Trophoblast cell (in vitro differentiated cells and primary cell): Measurements from ENCODE around the gene KIF26B.

ENCODE experiments used
- DNase-seq, 2 donors: peaks; one replicate each; pipeline ENCODE4 v3.0.0-alpha.2; 2016
- H2AFZ ChIP-seq: 2 replicates; pipeline ENCODE4 v1.6.1; 2013; ENCODE audit warnings: low read length, moderate library complexity, mild to moderate bottlenecking; ENCODE audit not compliant: insufficient read depth, poor library complexity
- H2AK5ac ChIP-seq: 2 replicates; pipeline ENCODE4 v1.6.1; 2013; ENCODE audit warnings: mild to moderate bottlenecking, low read length
- H2BK120ac ChIP-seq: 2 replicates; pipeline ENCODE4 v1.6.1; 2013; ENCODE audit warnings: low read length, mild to moderate bottlenecking, moderate library complexity; ENCODE audit not compliant: insufficient read depth, poor library complexity
- H2BK12ac ChIP-seq: 2 replicates; pipeline ENCODE4 v1.6.1; 2013; ENCODE audit warnings: mild to moderate bottlenecking, low read length, moderate library complexity
- H2BK5ac ChIP-seq: 2 replicates; pipeline ENCODE4 v1.6.1; 2013; ENCODE audit warnings: low read length, low read depth, moderate library complexity, mild to moderate bottlenecking; ENCODE audit not compliant: poor library complexity
- H3K14ac ChIP-seq: 2 replicates; pipeline ENCODE4 v1.6.1; 2013; ENCODE audit warnings: mild to moderate bottlenecking, low read length
- H3K18ac ChIP-seq: 2 replicates; pipeline ENCODE4 v1.6.1; 2013; ENCODE audit warnings: mild to moderate bottlenecking, low read length
- H3K23ac ChIP-seq: 2 replicates; pipeline ENCODE4 v1.6.1; 2013; ENCODE audit warnings: low read length
- H3K27ac ChIP-seq: 2 replicates; pipeline ENCODE4 v1.5.1; 2013; ENCODE audit warnings: low read depth, mild to moderate bottlenecking, inconsistent platforms, low read length, moderate library complexity
- H3K27me3 ChIP-seq: 2 replicates; pipeline ENCODE4 v1.6.1; 2013; ENCODE audit warnings: inconsistent platforms, mild to moderate bottlenecking, low read length, moderate library complexity; ENCODE audit not compliant: insufficient read depth
- H3K36me3 ChIP-seq, 2 experiments: 1 replicate in 1 of 2; 2 replicates in 1 of 2; pipeline ENCODE4 v1.6.1; 2013; ENCODE audit warnings: low read length in 2 of 2, mild to moderate bottlenecking in 2 of 2, moderate library complexity in 1 of 2; ENCODE audit not compliant: insufficient read depth in 2 of 2, control insufficient read depth in 1 of 2
- H3K4ac ChIP-seq: 2 replicates; pipeline ENCODE4 v1.6.1; 2013; ENCODE audit warnings: low read depth, mild to moderate bottlenecking, low read length, moderate library complexity
- H3K4me1 ChIP-seq, 2 experiments: 1 replicate in 1 of 2; 2 replicates in 1 of 2; pipeline ENCODE4 v1.6.1; 2013; ENCODE audit warnings: low read length in 2 of 2, mild to moderate bottlenecking in 2 of 2, moderate library complexity in 1 of 2; ENCODE audit not compliant: insufficient read depth in 2 of 2, control insufficient read depth in 1 of 2
- H3K4me2 ChIP-seq: 2 replicates; pipeline ENCODE4 v1.6.1; 2013; ENCODE audit warnings: inconsistent platforms, mild to moderate bottlenecking, low read length, moderate library complexity
- H3K4me3 ChIP-seq: 2 replicates; pipeline ENCODE4 v1.5.1; 2013; ENCODE audit warnings: mild to moderate bottlenecking, low read depth, low read length, inconsistent platforms
- H3K79me1 ChIP-seq: one replicate; pipeline ENCODE4 v1.6.1; 2013; ENCODE audit warnings: low read length
- H3K79me2 ChIP-seq: 2 replicates; pipeline ENCODE4 v1.6.1; 2013; ENCODE audit warnings: low read length, mild to moderate bottlenecking; ENCODE audit not compliant: control insufficient read depth, insufficient read depth, poor library complexity
- H3K9ac ChIP-seq: 2 replicates; pipeline ENCODE4 v1.6.1; 2013; ENCODE audit warnings: mild to moderate bottlenecking, low read length
- H3K9me3 ChIP-seq: 2 replicates; pipeline ENCODE4 v1.6.1; 2013; ENCODE audit warnings: low read depth, mild to moderate bottlenecking, control low read depth, inconsistent platforms, low read length; ENCODE audit not compliant: insufficient read depth
- H4K12ac ChIP-seq: 2 replicates; pipeline ENCODE4 v1.6.1; 2013; ENCODE audit warnings: low read depth, mild to moderate bottlenecking, low read length, moderate library complexity
- H4K8ac ChIP-seq: 2 replicates; pipeline ENCODE4 v1.6.1; 2013; ENCODE audit warnings: low read depth, mild to moderate bottlenecking, low read length, moderate library complexity
- H4K91ac ChIP-seq: one replicate; pipeline ENCODE4 v1.6.1; 2013; ENCODE audit warnings: low read depth, mild to moderate bottlenecking, low read length, moderate library complexity
- WGBS: extraction: QIAGEN DNeasy Blood & Tissue Kit; methylation state at CpG from one replicate; pipeline ENCODE4 v1.1.7; 2013; ENCODE audit warnings: missing lambda C conversion rate; ENCODE audit not compliant: insufficient read length, insufficient coverage; ENCODE audit errors: extremely low coverage; 5-methylcytosine and 5-hydroxymethylcytosine counted together

Gene KIF26B

GRCh38 chr1:245485996-245486395, 331.2 kb downstream of the KIF26B start:
- H2AK5ac ChIP-seq = no peak overlapping the region
- no CpG with 5 or more reads among the region's 3 CpGs for WGBS
- H3K18ac ChIP-seq = no peak overlapping the region
- no peak overlapping the region for H3K23ac ChIP-seq
- H3K9me3 ChIP-seq = peaks cover 1% of the 10 kb centered on the region
- no peak for DNase-seq
- no peak overlapping the region for H4K12ac ChIP-seq
- H2BK5ac ChIP-seq = no peak overlapping the region
- H3K4ac ChIP-seq = no peak overlapping the region
- no peaks in the 10 kb centered on the region for H3K79me2 ChIP-seq
- H3K4me2 ChIP-seq = no peak overlapping the region
- no peak overlapping the region for H2AFZ ChIP-seq
- H2BK120ac ChIP-seq = no peak overlapping the region
- H3K14ac ChIP-seq = no peak overlapping the region
- no peak overlapping the region for H2BK12ac ChIP-seq
- peaks cover 0 to 2% of the 10 kb centered on the region in 2 experiments for H3K36me3 ChIP-seq
- H3K4me3 ChIP-seq = no peak overlapping the region
- H3K27me3 ChIP-seq = no peaks in the 10 kb centered on the region
- no peak overlapping the region for H3K27ac ChIP-seq
- no peaks in the 10 kb centered on the region for H3K79me1 ChIP-seq
- no peak overlapping the region for H4K8ac ChIP-seq
- no peak overlapping the region for H3K9ac ChIP-seq
- H4K91ac ChIP-seq = no peak overlapping the region
- peaks cover 8 to 20% of the 10 kb centered on the region in 2 experiments for H3K4me1 ChIP-seq

GRCh38 chr1:245486775-245487470, 332.1 kb downstream of the KIF26B start:
- H3K79me2 ChIP-seq = no peaks in the 10 kb centered on the region
- peaks cover 0 to 2% of the 10 kb centered on the region in 2 experiments for H3K36me3 ChIP-seq
- H3K9me3 ChIP-seq = peaks cover 1% of the 10 kb centered on the region
- H3K14ac ChIP-seq = no peak overlapping the region
- no peak overlapping the region for H2BK5ac ChIP-seq
- H2AK5ac ChIP-seq = no peak overlapping the region
- WGBS = no CpG with 5 or more reads among the region's 8 CpGs
- peak overlapping the region; percentile 41 for H3K18ac ChIP-seq
- no peak overlapping the region for H3K4me2 ChIP-seq
- H4K91ac ChIP-seq = no peak overlapping the region
- no peak overlapping the region for H2BK12ac ChIP-seq
- no peak overlapping the region for H2AFZ ChIP-seq
- H3K27me3 ChIP-seq = no peaks in the 10 kb centered on the region
- H3K9ac ChIP-seq = no peak overlapping the region
- H3K4me3 ChIP-seq = no peak overlapping the region
- H2BK120ac ChIP-seq = no peak overlapping the region
- H3K79me1 ChIP-seq = no peaks in the 10 kb centered on the region
- no peak overlapping the region for H3K27ac ChIP-seq
- H4K12ac ChIP-seq = no peak overlapping the region
- H4K8ac ChIP-seq = no peak overlapping the region
- H3K4ac ChIP-seq = no peak overlapping the region
- peaks cover 8 to 20% of the 10 kb centered on the region in 2 experiments for H3K4me1 ChIP-seq
- no peak overlapping the region for H3K23ac ChIP-seq
- no peak for DNase-seq

- Histone ChIP-seq H4K91ac (no peak overlapping the region), H2AK5ac (no peak overlapping the region), H3K79me1 (no peaks in the 10 kb centered on the region), H3K27ac (no peak overlapping the region), H3K9me3 (peaks cover 1% of the 10 kb centered on the region), H2BK120ac (no peak overlapping the region), H2BK12ac (no peak overlapping the region), H3K14ac (no peak overlapping the region), H3K9ac (no peak overlapping the region), H2AFZ (no peak overlapping the region), H3K27me3 (no peaks in the 10 kb centered on the region), H3K4me2 (no peak overlapping the region), H3K79me2 (no peaks in the 10 kb centered on the region), H4K12ac (no peak overlapping the region), H3K23ac (no peak overlapping the region), H3K36me3 (peaks cover 0 to 2% of the 10 kb centered on the region in 2 experiments), H3K18ac (no peak overlapping the region), H2BK5ac (no peak overlapping the region), H3K4me3 (no peak overlapping the region), H3K4me1 (peaks cover 4 to 14% of the 10 kb centered on the region in 2 experiments), H3K4ac (no peak overlapping the region), H4K8ac (no peak overlapping the region)
- peak; percentile 20 to 77 for DNase-seq
- no CpG with 5 or more reads among the region's 14 CpGs for WGBS
Measured at GRCh38 chr1:245488346-245489129, 333.8 kb downstream of the KIF26B start.

DNA sequence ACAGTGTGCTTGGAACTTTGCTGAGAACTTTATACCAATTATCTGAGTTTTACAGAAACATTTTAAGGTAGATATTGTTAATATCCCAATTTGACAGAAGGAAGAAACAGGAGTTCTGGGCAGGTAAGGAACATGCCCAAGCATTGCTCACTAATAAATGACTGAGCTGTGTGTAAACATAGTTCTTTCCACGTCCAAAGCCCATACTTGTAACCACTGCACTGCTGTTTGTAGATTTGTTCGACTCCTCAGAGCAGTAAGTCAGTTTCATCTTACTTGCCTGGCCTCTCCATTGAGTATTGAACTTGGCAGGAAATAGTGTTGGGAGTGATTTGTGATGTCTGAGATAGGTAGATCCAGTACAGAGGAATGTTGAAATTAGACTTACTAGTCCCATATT, 335.1 kb downstream of the KIF26B start:
- no peak overlapping the region for H2BK12ac ChIP-seq

More for the DNA sequence above, 335.1 kb downstream of the KIF26B start:
- Histone ChIP-seq H2BK5ac (no peak overlapping the region), H3K4me2 (no peak overlapping the region), H4K8ac (no peak overlapping the region), H2AK5ac (no peak overlapping the region), H3K27ac (no peak overlapping the region), H4K91ac (no peak overlapping the region), H3K79me1 (no peaks in the 10 kb centered on the region), H3K4me1 (peaks cover 4 to 11% of the 10 kb centered on the region in 2 experiments), H2BK120ac (no peak overlapping the region), H3K79me2 (no peaks in the 10 kb centered on the region), H3K4me3 (no peak overlapping the region), H3K27me3 (no peaks in the 10 kb centered on the region), H4K12ac (no peak overlapping the region), H3K14ac (no peak overlapping the region), H3K9me3 (peaks cover 1% of the 10 kb centered on the region), H2AFZ (no peak overlapping the region), H3K4ac (no peak overlapping the region), H3K18ac (no peak overlapping the region), H3K36me3 (peaks cover 0 to 2% of the 10 kb centered on the region in 2 experiments), H3K9ac (no peak overlapping the region), H3K23ac (no peak overlapping the region)
- WGBS = no CpG with 5 or more reads among the region's 2 CpGs
- no peak for DNase-seq
